GM03348 (cell line): Measurements from ENCODE around the gene KLK3.
"Not testable (repeated sequence)": the region's sequence is repeated elsewhere in the genome, so short reads cannot be mapped to it uniquely, and the experiment has no call there.

Experiments used
- DNase-seq: peaks from one replicate; pipeline ENCODE4 v3.0.0; 2012; ENCODE audit warnings: low spot score

Gene KLK3

GRCh38 chr19:50861496-50862286, 7.0 kb downstream of the KLK3 start:
- no peak for DNase-seq

DNA sequence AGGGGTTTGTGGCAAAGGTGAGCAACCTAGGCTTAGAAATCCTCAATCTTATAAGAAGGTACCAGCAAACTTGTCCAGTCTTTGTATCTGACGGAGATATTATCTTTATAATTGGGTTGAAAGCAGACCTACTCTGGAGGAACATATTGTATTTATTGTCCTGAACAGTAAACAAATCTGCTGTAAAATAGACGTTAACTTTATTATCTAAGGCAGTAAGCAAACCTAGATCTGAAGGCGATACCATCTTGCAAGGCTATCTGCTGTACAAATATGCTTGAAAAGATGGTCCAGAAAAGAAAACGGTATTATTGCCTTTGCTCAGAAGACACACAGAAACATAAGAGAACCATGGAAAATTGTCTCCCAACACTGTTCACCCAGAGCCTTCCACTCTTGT, 14.8 kb downstream of the KLK3 start:
- DNase-seq: no peak

DNA sequence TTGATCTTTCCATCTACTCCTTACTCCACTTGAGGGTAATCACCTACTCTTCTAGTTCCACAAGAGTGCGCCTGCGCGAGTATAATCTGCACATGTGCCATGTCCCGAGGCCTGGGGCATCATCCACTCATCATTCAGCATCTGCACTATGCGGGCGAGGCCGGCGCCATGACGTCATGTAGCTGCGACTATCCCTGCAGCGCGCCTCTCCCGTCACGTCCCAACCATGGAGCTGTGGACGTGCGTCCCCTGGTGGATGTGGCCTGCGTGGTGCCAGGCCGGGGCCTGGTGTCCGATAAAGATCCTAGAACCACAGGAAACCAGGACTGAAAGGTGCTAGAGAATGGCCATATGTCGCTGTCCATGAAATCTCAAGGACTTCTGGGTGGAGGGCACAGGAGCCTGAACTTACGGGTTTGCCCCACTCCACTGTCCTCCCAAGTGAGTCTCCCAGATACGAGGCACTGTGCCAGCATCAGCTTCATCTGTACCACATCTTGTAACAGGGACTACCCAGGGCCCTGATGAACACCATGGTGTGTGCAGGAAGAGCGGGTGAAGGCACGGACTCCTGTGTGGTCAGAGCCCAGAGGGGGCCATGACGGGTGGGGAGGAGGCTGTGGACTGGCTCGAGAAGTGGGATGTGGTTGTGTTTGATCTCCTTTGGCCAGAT, 15.8 kb downstream of the KLK3 start:
- no peak for DNase-seq

DNA sequence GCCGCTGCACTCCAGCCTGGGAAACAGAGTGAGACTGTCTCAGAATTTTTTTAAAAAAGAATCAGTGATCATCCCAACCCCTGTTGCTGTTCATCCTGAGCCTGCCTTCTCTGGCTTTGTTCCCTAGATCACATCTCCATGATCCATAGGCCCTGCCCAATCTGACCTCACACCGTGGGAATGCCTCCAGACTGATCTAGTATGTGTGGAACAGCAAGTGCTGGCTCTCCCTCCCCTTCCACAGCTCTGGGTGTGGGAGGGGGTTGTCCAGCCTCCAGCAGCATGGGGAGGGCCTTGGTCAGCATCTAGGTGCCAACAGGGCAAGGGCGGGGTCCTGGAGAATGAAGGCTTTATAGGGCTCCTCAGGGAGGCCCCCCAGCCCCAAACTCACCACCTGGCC, 18.3 kb downstream of the KLK3 start, which contains the start of gene KLK2:
Gene KLK2 (plus strand): TSS at position 384 of the 400 bp plus-strand sequence. CDS start 35 bp downstream, outside the sequence.
- DNase-seq: no peak

- no peak for DNase-seq
These were observed 19.5 kb downstream of the KLK3 start for GRCh38 chr19:50874211-50874610.

DNA sequence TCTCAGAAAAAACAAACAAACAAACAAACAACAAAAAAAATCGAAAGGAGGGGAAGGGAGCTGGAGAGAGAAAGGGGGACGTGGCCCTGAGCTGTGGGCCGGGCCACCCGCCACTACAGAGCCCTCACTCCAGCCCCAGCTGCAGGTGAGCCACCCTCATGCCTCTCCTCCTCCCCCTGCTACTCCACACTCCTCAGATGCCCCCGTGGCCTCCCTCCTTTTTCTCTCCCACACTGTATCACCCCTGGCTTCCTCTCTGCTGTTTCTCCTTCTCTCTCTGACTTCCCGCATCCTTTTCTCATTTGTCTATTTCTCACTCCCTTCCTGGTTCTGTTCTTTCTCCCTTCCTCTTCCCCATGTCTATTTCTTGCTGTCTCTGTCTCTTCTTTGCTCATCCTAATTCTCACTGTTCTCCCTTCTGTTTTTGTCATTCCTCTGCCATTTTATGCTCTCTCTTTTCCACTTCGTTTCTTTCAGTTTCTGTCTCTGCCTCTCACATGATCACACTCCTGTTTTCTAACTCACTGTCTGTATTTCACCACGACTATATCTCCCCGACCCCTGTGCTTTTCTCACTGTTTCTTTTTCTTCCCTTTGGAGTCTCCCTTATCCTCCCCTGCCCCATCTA, 21.2 kb downstream of the KLK3 start:
- DNase-seq: no peak

DNA sequence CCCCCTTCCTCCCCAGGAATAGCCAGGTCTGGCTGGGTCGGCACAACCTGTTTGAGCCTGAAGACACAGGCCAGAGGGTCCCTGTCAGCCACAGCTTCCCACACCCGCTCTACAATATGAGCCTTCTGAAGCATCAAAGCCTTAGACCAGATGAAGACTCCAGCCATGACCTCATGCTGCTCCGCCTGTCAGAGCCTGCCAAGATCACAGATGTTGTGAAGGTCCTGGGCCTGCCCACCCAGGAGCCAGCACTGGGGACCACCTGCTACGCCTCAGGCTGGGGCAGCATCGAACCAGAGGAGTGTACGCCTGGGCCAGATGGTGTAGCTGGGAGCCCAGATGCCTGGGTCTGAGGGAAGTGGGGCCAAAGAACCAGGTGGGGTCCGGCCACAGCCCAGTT, 21.7 kb downstream of the KLK3 start:
- no peak for DNase-seq

DNA sequence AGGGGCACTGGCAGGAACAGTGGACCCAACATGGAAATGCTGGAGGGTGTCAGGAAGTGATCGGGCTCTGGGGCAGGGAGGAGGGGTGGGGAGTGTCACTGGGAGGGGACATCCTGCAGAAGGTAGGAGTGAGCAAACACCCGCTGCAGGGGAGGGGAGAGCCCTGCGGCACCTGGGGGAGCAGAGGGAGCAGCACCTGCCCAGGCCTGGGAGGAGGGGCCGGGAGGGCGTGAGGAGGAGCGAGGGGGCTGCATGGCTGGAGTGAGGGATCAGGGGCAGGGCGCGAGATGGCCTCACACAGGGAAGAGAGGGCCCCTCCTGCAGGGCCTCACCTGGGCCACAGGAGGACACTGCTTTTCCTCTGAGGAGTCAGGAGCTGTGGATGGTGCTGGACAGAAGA, 22.6 kb downstream of the KLK3 start:
- DNase-seq: no peak

DNA sequence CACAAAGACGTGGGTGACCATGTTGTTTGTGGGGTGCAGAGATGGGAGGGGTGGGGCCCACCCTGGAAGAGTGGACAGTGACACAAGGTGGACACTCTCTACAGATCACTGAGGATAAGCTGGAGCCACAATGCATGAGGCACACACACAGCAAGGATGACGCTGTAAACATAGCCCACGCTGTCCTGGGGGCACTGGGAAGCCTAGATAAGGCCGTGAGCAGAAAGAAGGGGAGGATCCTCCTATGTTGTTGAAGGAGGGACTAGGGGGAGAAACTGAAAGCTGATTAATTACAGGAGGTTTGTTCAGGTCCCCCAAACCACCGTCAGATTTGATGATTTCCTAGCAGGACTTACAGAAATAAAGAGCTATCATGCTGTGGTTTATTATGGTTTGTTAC, 24.1 kb downstream of the KLK3 start:
- DNase-seq: no peak

DNA sequence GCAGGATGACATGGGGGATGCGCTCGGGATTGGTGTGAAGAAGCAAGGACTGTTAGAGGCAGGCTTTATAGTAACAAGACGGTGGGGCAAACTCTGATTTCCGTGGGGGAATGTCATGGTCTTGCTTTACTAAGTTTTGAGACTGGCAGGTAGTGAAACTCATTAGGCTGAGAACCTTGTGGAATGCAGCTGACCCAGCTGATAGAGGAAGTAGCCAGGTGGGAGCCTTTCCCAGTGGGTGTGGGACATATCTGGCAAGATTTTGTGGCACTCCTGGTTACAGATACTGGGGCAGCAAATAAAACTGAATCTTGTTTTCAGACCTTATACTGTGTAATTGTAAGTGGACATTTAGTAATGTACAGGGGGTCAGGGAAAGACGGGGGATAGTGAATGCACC, 25.5 kb downstream of the KLK3 start:
- DNase-seq: no peak

DNA sequence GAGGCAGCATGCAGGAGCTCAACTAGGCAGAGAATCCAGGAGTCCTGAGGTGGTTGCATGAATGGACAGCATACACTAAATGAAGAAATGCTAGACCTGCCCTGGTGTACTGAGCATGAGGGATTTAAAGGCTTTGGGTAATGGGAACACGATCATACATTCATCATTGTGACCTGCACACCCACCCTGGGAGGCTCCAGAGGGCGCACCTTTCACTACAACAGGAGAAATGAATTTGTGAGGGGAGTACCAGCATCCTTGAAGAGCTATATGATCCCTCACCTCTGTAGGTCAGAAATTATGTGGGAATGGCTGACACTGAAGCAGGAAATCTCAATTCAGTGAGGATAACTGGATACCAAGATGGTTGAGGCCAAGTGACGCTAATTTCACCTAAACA, 27.5 kb downstream of the KLK3 start:
- DNase-seq: no peak

- no peak for DNase-seq
These were observed 34.9 kb downstream of the KLK3 start for GRCh38 chr19:50889638-50890037.

- peak; percentile 38 for DNase-seq
These were observed 35.9 kb downstream of the KLK3 start for GRCh38 chr19:50890422-50891252.

DNA sequence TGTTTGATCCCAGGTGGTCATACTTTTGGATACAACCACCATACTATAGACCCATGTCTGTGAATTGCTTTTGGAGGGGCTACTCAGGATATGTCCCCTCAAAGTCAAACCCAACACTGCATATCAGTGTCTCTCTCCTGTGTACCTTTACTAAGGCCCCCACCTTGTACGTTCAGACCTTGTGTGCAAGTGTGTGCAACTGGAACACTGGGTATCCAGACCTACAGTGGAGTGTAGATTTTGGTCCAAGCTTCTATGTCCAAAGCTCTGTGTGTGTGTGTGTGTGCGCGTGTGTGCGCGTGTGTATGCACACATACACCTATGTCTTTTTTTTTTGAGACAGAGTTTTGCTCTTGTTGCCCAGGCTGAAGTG, 36.5 kb downstream of the KLK3 start:
- DNase-seq: no peak

DNA sequence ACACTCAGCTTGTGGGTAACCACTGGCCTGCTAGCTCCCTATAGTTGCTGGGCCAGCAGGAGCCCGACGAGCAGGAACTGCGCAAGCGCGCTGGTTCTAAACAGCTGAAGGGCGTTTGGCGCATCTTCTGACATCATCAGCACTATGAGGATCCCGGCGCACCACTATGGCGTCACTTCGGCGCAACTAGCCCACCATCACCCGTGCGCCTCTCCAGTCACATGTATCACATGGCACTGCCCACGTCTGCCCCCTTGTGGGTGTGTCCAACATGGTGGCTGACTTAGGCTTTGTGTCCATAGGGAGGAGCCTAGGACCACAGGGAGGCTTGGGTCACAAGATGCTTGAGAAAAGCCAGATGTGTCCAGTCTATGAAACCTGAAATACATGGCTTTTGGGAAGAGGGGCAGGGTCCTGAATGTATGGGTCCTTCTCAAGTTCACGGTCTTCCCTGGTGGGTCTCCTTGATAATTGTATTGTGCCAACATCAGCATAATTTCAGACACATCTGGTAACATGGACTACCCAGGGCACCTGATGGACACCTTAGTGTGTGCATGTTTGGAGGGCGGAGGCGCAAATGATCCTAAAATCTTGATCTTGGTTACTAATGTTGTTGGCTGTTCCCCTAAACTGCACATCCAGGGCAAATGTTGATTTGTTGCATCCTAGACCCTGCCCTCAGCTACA, 38.5 kb downstream of the KLK3 start:
- DNase-seq: no peak

DNA sequence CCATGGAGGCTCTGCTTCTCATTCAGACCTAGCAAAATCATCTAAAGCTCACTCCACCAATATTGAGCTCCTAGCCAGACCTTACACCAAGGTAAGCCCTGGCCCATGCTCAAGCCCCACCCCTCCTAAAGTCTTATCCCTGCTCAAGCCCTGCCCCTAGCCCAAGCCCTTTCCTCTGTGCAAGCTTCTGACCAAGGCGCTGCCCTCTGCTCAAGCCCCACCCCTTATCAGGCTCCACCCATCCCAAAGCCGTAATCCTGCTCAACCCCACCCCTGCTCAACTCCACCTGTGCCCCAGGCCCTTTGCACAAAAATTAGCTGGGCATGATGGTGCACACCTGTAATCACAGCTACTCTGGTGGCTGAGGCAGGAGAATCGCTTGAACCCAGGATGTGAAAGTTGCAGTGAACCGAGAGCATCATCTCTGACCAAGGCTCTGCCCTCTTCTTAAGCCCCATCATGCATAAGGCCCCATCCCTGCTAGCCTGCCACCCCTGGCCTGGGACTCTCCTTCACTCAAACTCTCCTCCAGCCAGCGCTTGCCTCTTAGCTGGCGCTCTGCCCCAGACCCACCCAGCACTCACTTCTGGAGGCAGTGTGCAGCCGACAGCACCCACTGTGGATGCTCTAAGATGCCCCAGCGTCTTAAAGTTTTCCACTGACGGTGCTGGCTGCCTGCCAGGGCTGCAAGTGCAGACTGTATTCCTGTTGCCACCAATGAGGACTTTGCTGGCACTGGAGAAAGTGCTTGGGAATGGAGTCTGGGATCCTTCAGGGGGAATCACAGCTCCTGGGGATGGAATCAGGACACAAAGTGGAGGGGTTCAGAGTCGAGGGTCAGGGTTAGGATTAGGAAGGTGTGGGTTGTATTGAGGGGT, 40.0 kb downstream of the KLK3 start:
- no peak for DNase-seq

- DNase-seq: not testable (repeated sequence)
These were observed 41.4 kb downstream of the KLK3 start for GRCh38 chr19:50896089-50896590.

DNA sequence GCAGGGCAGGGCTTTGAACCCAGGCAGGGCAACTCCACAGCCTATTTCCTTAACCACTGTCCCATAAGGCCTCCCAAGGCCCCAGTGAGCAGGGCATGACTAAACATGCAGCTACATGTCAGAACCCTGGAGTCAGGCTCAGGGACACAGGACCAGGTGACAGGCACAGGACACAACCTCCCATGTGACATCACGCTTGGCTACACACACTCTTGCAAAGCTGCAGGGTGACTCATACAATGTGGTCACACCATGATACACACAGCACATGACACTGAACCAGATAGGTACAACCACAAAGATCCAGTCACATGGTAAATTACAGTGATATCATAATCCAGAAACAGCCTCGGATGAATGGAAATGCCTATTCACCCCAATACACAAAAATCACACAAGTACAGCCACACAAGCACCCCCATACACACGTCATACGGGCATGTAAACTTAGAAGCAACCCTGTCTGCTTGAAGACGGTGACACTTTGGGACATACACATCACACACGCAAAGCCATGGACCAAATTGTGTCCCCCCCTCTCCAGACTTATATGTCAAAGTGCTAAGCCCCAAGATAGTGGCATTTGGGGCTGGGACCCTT, 42.0 kb downstream of the KLK3 start:
- DNase-seq: no peak

- DNase-seq: no peak
These were observed 42.5 kb downstream of the KLK3 start for GRCh38 chr19:50897191-50897607.

GRCh38 chr19:50897612-50898011, 42.9 kb downstream of the KLK3 start:
- no peak for DNase-seq
